ENCODE measurements around the gene CELF4.
A peak's percentile ranks its signal among the peaks of the same experiment; 100 is the strongest.

The CELF4 gene

DNA sequence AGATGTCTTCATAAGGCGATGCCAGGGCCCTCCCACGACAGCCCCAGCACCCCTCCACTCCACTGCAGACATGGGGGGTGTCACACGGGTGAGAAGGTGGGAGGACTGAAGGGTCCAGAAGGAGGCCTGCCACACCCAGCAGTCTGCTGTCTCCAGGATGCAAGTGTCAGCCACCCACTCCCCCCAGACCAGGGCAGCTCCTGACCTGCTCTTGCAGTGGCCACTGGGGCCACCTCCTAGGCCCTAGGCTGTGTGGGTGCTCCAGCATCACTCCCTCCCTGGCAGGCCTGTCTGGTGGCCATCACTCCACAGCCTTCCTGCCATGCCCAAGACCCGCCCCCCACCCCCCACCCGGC lies 171.0 kb downstream of the CELF4 start:
- H3K27me3 ChIP-seq (replicated peaks; ENCODE audit: control insufficient read depth, insufficient read depth, low read length) = peaks cover 4% of the 10 kb centered on the region
- no peaks in the 10 kb centered on the region for H3K36me3 ChIP-seq (ENCODE audit: control insufficient read depth, insufficient read depth, low read length)
- no peak overlapping the region; the same call in 1 of the 2 replicates for H3K4me3 ChIP-seq (replicated peaks; ENCODE audit: low read depth, low read length)
- TF ChIP-seq, protein P1, sequence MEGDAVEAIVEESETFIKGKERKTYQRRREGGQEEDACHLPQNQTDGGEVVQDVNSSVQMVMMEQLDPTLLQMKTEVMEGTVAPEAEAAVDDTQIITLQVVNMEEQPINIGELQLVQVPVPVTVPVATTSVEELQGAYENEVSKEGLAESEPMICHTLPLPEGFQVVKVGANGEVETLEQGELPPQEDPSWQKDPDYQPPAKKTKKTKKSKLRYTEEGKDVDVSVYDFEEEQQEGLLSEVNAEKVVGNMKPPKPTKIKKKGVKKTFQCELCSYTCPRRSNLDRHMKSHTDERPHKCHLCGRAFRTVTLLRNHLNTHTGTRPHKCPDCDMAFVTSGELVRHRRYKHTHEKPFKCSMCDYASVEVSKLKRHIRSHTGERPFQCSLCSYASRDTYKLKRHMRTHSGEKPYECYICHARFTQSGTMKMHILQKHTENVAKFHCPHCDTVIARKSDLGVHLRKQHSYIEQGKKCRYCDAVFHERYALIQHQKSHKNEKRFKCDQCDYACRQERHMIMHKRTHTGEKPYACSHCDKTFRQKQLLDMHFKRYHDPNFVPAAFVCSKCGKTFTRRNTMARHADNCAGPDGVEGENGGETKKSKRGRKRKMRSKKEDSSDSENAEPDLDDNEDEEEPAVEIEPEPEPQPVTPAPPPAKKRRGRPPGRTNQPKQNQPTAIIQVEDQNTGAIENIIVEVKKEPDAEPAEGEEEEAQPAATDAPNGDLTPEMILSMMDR (IDR thresholded peaks at IDR 0.05; ENCODE audit: insufficient read depth, low read length, poor library complexity, severe bottlenecking) = no peak
- DNase-seq (ENCODE audit: extremely low read depth, insufficient read length) = no peak

DNA sequence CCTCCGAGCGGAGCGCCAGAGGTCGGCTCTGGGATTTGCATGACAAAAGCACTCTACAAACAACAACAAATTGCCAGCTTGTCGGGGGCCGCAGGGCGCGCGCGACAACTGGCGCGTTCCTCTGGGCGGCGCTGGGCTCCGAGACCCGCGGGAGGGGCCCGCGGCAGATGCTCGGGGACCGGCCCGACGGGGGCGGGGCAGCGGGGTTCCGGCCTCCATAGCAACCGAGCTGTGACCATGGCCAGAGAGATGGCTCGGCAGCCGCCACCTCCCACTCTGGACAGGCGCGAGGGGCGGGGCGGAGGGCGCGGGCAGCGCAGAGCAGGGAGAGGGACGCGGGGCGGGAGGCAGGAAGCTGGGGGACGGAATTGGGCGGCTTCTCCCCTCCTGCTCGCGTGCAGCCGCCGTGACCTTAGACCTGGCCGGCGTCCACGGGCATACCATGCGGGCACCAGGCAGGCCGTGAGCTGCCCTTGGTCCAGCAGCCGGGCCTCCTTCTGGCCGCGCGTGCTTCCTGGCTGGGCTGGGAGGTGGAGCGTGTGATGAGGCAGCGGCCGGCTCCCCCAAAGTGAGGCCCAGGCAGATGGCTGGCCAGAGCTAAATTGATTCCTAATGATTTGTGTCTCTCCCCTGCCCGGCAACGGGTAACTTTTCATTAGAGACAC lies 171.5 kb downstream of the CELF4 start:
- Histone ChIP-seq H3K27me3 (replicated peaks; ENCODE audit: control insufficient read depth, insufficient read depth, low read length) (peaks cover 4% of the 10 kb centered on the region), H3K36me3 (ENCODE audit: control insufficient read depth, insufficient read depth, low read length) (no peaks in the 10 kb centered on the region), H3K4me3 (replicated peaks; ENCODE audit: low read depth, low read length) (peak overlapping the region; percentile 33)
- TF ChIP-seq, protein P1 (IDR thresholded peaks at IDR 0.05; ENCODE audit: insufficient read depth, low read length, poor library complexity, severe bottlenecking) = no peak
- DNase-seq (ENCODE audit: extremely low read depth, insufficient read length) = peak; percentile 16

DNA sequence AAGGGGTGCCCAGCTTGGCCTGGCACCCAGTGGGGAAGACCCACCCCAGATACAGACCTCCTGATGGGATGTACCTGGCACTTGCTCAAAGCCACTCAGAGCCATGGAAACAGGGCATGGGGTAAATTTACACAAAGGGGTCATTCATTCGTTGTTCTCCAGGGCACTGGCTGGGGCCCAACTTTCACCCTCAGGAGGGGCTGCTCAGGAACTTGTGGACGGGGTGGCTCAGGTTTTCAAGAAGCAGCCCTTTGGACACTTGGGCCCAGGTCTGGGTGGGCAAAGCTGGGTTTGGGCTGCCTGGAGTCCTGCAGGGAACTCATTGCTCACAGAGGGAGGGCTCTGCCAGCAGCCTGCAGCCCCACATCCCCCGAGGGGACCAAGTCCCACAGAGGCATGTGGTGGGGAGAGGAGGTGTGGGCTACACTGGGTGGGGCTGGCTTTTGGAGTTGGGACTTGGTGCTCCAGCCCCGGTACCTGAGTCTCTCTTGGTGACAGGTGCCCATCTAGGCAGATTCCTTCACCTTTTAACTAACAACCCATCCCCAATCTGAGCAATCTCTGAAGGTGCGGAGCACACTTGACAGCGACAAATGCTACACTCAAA lies 172.3 kb downstream of the CELF4 start:
- peaks cover 4% of the 10 kb centered on the region for H3K27me3 ChIP-seq (replicated peaks; ENCODE audit: control insufficient read depth, insufficient read depth, low read length)
- no peak for DNase-seq (ENCODE audit: extremely low read depth, insufficient read length)
- H3K36me3 ChIP-seq (ENCODE audit: control insufficient read depth, insufficient read depth, low read length) = no peaks in the 10 kb centered on the region
- H3K4me3 ChIP-seq (replicated peaks; ENCODE audit: low read depth, low read length) = no peak overlapping the region
- TF ChIP-seq, protein P1 (IDR thresholded peaks at IDR 0.05; ENCODE audit: insufficient read depth, low read length, poor library complexity, severe bottlenecking) = no peak

DNA sequence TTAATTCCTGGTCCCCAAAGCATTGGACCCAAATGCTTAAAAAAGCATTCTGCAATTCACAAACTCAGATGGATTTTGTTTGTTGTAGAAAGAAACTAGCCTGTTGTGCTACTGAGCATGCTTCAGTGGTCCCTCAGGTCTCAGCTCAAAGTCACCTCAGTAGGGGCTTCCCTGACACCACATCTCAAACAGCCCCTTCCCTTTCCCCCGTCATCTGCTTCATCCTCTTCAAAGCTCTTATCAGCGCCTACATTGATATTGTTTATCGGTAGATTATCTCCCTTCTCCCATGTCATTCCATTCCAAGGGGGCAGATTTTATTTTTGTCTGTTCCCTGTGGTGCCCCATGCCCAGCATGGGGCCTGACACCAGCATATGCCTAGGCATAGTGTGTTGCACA lies 172.9 kb downstream of the CELF4 start:
- Histone ChIP-seq H3K27me3 (replicated peaks; ENCODE audit: control insufficient read depth, insufficient read depth, low read length) (peaks cover 4% of the 10 kb centered on the region), H3K4me3 (replicated peaks; ENCODE audit: low read depth, low read length) (no peak overlapping the region), H3K36me3 (ENCODE audit: control insufficient read depth, insufficient read depth, low read length) (no peaks in the 10 kb centered on the region)
- TF ChIP-seq, protein P1 (IDR thresholded peaks at IDR 0.05; ENCODE audit: insufficient read depth, low read length, poor library complexity, severe bottlenecking) = no peak
- DNase-seq (ENCODE audit: extremely low read depth, insufficient read length) = no peak

DNA sequence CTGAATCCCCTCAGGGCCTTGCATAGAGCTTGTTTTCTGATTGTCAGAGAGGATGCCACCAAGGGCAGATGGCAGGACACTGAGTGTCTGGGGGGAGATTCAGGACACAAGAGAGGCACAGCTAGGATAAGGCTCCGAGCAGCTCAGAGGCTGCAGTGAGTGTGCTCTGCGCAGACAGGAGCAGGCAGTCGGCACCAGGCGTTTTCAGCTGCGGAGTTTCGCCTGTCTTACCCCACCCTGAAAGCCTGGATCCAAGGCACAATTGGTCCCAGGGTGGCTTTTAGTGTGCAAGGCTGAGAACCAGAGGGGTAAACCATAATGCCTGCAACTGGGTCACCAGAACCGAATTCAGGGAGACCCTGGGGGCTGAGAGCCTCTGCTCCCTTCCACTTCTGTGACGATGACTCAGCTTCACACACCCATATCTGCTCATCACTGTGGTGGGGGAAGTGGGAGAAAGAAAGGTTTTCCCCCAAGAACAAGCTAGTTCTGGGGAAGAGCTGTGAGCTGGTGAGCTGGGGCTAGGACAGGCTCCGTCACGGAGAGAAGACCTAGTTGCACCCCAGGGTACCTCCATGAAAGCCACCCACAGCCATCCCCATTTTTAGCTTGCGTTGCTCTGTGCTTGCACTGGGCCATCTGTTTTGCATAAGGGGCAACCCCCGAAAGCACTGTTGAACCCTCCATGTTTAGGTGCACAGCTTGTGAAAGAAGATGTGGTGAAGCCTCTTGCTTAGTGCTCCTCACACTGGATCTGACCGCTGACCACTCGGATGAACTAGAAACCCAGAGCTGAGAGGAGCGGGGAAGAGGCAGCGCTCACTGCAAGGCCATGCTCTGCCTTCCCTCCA lies 173.7 kb downstream of the CELF4 start:
- DNase-seq (ENCODE audit: extremely low read depth, insufficient read length) = peak; percentile 15
- Histone ChIP-seq H3K27me3 (replicated peaks; ENCODE audit: control insufficient read depth, insufficient read depth, low read length) (peaks cover 4% of the 10 kb centered on the region), H3K4me3 (replicated peaks; ENCODE audit: low read depth, low read length) (no peak overlapping the region), H3K36me3 (ENCODE audit: control insufficient read depth, insufficient read depth, low read length) (no peaks in the 10 kb centered on the region)
- TF ChIP-seq, protein P1 (IDR thresholded peaks at IDR 0.05; ENCODE audit: insufficient read depth, low read length, poor library complexity, severe bottlenecking) = no peak

Measured in GM06990 (cell line).